ENCODE measurements around the gene AURKB. TPM values are rescaled to one million over a fixed set of nuclear protein-coding genes. Genes with fewer than 3 reads are reported as not detected.

AURKB gene
- total and polyA plus RNA-seq, 2 of the 13 experiments (the other 11 are each of a cell fraction or from before 2014, with no cell fraction given) = 29.5 to 75.3 TPM

- TF ChIP-seq ARID4A (CRISPR knock-in tag; IDR thresholded peaks at IDR 0.05; ENCODE audit: borderline replicate concordance) = no peak
- no peak for TF ChIP-seq MBNL3 (CRISPR knock-in tag; conservative IDR thresholded peaks at IDR 0.05)
- TF ChIP-seq MTF2 (CRISPR knock-in tag; IDR thresholded peaks at IDR 0.05; ENCODE audit: borderline replicate concordance) = no peak
- TF ChIP-seq RARA (CRISPR knock-in tag; IDR thresholded peaks at IDR 0.05) = no peak
- no peak for TF ChIP-seq ELF3 (CRISPR knock-in tag; IDR thresholded peaks at IDR 0.05)
- no peak for TF ChIP-seq RAD21 (CRISPR knock-in tag; IDR thresholded peaks at IDR 0.05)
- TF ChIP-seq SP5 (CRISPR knock-in tag; IDR thresholded peaks at IDR 0.05; ENCODE audit: borderline replicate concordance, low read depth) = no peak
These were observed 25.3 kb upstream of the AURKB start (continued) for GRCh38 chr17:8235676-8236075.

GRCh38 chr17:8234361-8235270 is 24.2 kb upstream of the AURKB start:
- ChIA-PET CTCF (ENCODE audit: low intra/inter-chr PET ratio, low total read pairs) (no interaction called here), POLR2A (interaction anchor here (0.9 to 1.7 kb wide), 2 partner anchors 9 to 12 kb away, joined by 3 to 4 read pairs; no protein-coding TSS in a partner anchor)
- H3K27ac ChIP-seq (ENCODE audit: extremely low read length, insufficient read depth, low read length) = no peak overlapping the region
- H4K20me1 ChIP-seq (ENCODE audit: insufficient read depth, low read length) = no peaks in the 10 kb centered on the region
- peaks cover 17% of the 10 kb centered on the region; the same call in 1 of the 2 replicates for H3K4me1 ChIP-seq (ENCODE audit: insufficient read depth, low read length)
- in situ Hi-C loops (cut with HindIII; ENCODE audit: extremely low pct_ligation_motif_present, low pct_unique_long_range_greater_than_20kb) (no loop called here), intact Hi-C loops (cut with micrococcal nuclease; ENCODE audit: unreplicated experiment) (no loop called here)
- H3K9me3 ChIP-seq (ENCODE audit: low read length) = no peaks in the 10 kb centered on the region
- no peak overlapping the region for H3K9ac ChIP-seq (ENCODE audit: insufficient read depth, low read depth, low read length)
- no peak overlapping the region for H2AFZ ChIP-seq (ENCODE audit: low read length)
- H3K36me3 ChIP-seq (replicated peaks in 1 of 2; ENCODE audit: control insufficient read depth in 1 of 2, insufficient read depth in 2 of 2, low read length in 2 of 2) = peaks cover 45 to 93% of the 10 kb centered on the region in 2 experiments
- no peaks in the 10 kb centered on the region for H3K27me3 ChIP-seq (ENCODE audit: control insufficient read depth in 1 of 2, insufficient read depth in 2 of 2, low read length in 2 of 2)
- H3K79me2 ChIP-seq (ENCODE audit: insufficient read depth, low read length) = no peaks in the 10 kb centered on the region
- DNase-seq (ENCODE audit: low spot score) = no peak
- BruUV-seq (replicated peaks) = no TSS peak
- WGBS (ENCODE audit: low lambda C conversion rate) = 99% methylated on average over 20 of the region's 21 CpGs
- no peak overlapping the region for H3K4me3 ChIP-seq (replicated peaks in 1 of 3; ENCODE audit: insufficient read depth in 1 of 3, low read depth in 2 of 3, low read length in 3 of 3)
- ATAC-seq = no peak
- no peak overlapping the region for H3K4me2 ChIP-seq (ENCODE audit: low read depth, low read length)
- no peak for TF ChIP-seq FOXJ3 (CRISPR knock-in tag; IDR thresholded peaks at IDR 0.05; ENCODE audit: borderline replicate concordance)
- TF ChIP-seq ZNF225 (CRISPR knock-in tag; IDR thresholded peaks at IDR 0.05) = no peak
- TF ChIP-seq SRY (CRISPR knock-in tag; IDR thresholded peaks at IDR 0.05) = no peak
- TF ChIP-seq MBD4 (IDR thresholded peaks at IDR 0.05; ENCODE audit: borderline replicate concordance, low read length) = no peak
- no peak for TF ChIP-seq MED13 (CRISPR knock-in tag; IDR thresholded peaks at IDR 0.05)
- FAIRE-seq = no peak

All from HepG2 (cell line).